Activated CD4-positive, alpha-beta T cell treated with anti-CD3 and anti-CD28 coated beads for 36 hours (primary cell): ENCODE data around the gene ZNF442. TPM values are rescaled to one million over a fixed set of nuclear protein-coding genes. Genes with fewer than 3 reads are reported as not detected.
"Not testable (repeated sequence)": the region's sequence is repeated elsewhere in the genome, so short reads cannot be mapped to it uniquely, and the experiment has no call there.

Source experiments
- ATAC-seq: fragments of 200-7000 bp; cut with Tn5 transposase; one replicate; pipeline ENCODE4 v1.10.0; 2021; ENCODE audit warnings: mild to moderate bottlenecking, moderate library complexity
- CTCF ChIA-PET: fragments of 350-600 bp; sonication (Branson Sonifier 250); formaldehyde crosslinking; loops from one replicate; lab custom pipeline; 2021; ENCODE audit warnings: antibody characterized with exemption; lab: Charles Lee
- POLR2A ChIA-PET: fragments of 350-600 bp; sonication (Branson Sonifier 250); formaldehyde crosslinking; loops from one replicate; lab custom pipeline; 2021; ENCODE audit warnings: antibody characterized with exemption, inconsistent platforms; lab: Charles Lee
- DNase-seq: peaks from one replicate; pipeline ENCODE4 v3.0.0-alpha.2; 2020
- H3K27ac Mint-ChIP-seq: one replicate; pipeline ENCODE4 v1.8.0; 2021; ENCODE audit warnings: mixed read lengths
- H3K27me3 Mint-ChIP-seq: one replicate; pipeline ENCODE4 v1.8.0; 2021; ENCODE audit warnings: mixed read lengths
- H3K36me3 Mint-ChIP-seq: one replicate; pipeline ENCODE4 v1.8.0; 2021; ENCODE audit warnings: low read depth, mixed read lengths
- H3K4me1 Mint-ChIP-seq: one replicate; pipeline ENCODE4 v1.8.0; 2021; ENCODE audit warnings: mixed read lengths
- H3K4me3 Mint-ChIP-seq: one replicate; pipeline ENCODE4 v1.8.0; 2021; ENCODE audit warnings: mild to moderate bottlenecking, moderate library complexity, mixed read lengths
- H3K9me3 Mint-ChIP-seq: one replicate; pipeline ENCODE4 v1.8.0; 2021; ENCODE audit warnings: low read depth, mixed read lengths
- intact Hi-C, 2 experiments: fragments of 100-400 bp; cut with DNase I in 1 of 2; cut with micrococcal nuclease in 1 of 2; formaldehyde crosslinking; loops; one replicate each; pipeline versions ENCODE4 v1.14.2 to v1.15.1; 2022 to 2024; cut with DNase I, micrococcal nuclease
- total RNA-seq, 2 experiments: library from RNA; stranded (reverse); gene quantifications; one replicate each; pipeline ENCODE4 v1.2.3, GENCODE V29; 2021

ZNF442 gene
- 1 to 10 TPM; 1.1 to 1.7 TPM for total RNA-seq

GRCh38 chr19:12365236-12366162, at the start of gene ZNF442:
Gene ZNF442 (minus strand): TSS chr19:12365683. CDS start chr19:12363631, 2,052 bp downstream.
- POLR2A ChIA-PET = interaction anchor here (0.6 to 1.6 kb wide), 6 partner anchors 32 to 614 kb away, joined by 3 to 5 read pairs (median 3); partner anchors contain the start of genes ZNF563 and ZNF799
- H3K4me3 Mint-ChIP-seq = peak within 1 kb of the TSS; percentile 93
- H3K27me3 Mint-ChIP-seq = no peaks in the 10 kb centered on the region

GRCh38 chr19:12411893-12412292, 46.4 kb upstream of the ZNF442 start:
- H3K9me3 Mint-ChIP-seq = peaks cover 15% of the 10 kb centered on the region
- ChIA-PET POLR2A (no interaction called here), CTCF (interaction anchor here (0.6 kb wide), 1 partner anchor 612 kb away, joined by 8 read pairs; no protein-coding TSS in a partner anchor)
- peaks cover 4% of the 10 kb centered on the region for H3K36me3 Mint-ChIP-seq
- H3K27me3 Mint-ChIP-seq = no peaks in the 10 kb centered on the region
- DNase-seq (no peak), ATAC-seq (no peak)
- no peak overlapping the region for H3K4me3 Mint-ChIP-seq
- H3K27ac Mint-ChIP-seq = no peak overlapping the region
- intact Hi-C loops = no loop called here
- no peaks in the 10 kb centered on the region for H3K4me1 Mint-ChIP-seq

More at GRCh38 chr19:12365236-12366162, at the start of gene ZNF442:
- H3K27ac Mint-ChIP-seq = peak within 1 kb of the TSS; percentile 79
- H3K4me1 Mint-ChIP-seq = peaks cover 18% of the 10 kb centered on the region
- intact Hi-C loops = loop anchor here (1.0 to 5.0 kb wide), 8 partner anchors 32 to 202 kb away; partner anchors contain the start of genes ZNF563 (in 2 of the 2), ZNF136 (in 1 of the 2), ZNF44 (in 1 of the 2) and ZNF443 (in 1 of the 2)
- ATAC-seq (peak; percentile 99), DNase-seq (peak; percentile 93)
- no peaks in the 10 kb centered on the region for H3K9me3 Mint-ChIP-seq
- peaks cover 2% of the 10 kb centered on the region for H3K36me3 Mint-ChIP-seq
- CTCF ChIA-PET = interaction anchor here (0.6 to 1.5 kb wide), 7 partner anchors 33 to 306 kb away, joined by 3 to 5 read pairs (median 4); partner anchors contain the start of genes ZNF563 and ZNF564

GRCh38 chr19:12400633-12401502, 35.4 kb upstream of the ZNF442 start, which contains the start of gene ZNF799:
Gene ZNF799 (minus strand): TSS chr19:12401271. CDS start chr19:12401070, 201 bp downstream.
- ATAC-seq = peak; percentile 96
- H3K27me3 Mint-ChIP-seq = no peaks in the 10 kb centered on the region

GRCh38 chr19:12399901-12400632, 34.6 kb upstream of the ZNF442 start:
- ATAC-seq (peak; percentile 35), DNase-seq (peak; percentile 48)
- intact Hi-C loops = loop anchor here in 1 of 2 experiments (2.0 kb wide), 1 partner anchor 85 kb away; the partner anchor contains the start of gene ZNF709
- H3K4me3 Mint-ChIP-seq = peak overlapping the region; percentile 86
- peaks cover 19% of the 10 kb centered on the region for H3K36me3 Mint-ChIP-seq
- POLR2A ChIA-PET = interaction anchor here (0.7 to 1.5 kb wide), 2 partner anchors 29 to 67 kb away, joined by 3 to 5 read pairs; partner anchors contain the start of gene ZNF563
- H3K27ac Mint-ChIP-seq = peak overlapping the region; percentile 58
- H3K27me3 Mint-ChIP-seq, CTCF ChIA-PET, H3K9me3 Mint-ChIP-seq: not testable (repeated sequence)
- peaks cover 13% of the 10 kb centered on the region for H3K4me1 Mint-ChIP-seq

More at GRCh38 chr19:12400633-12401502, 35.4 kb upstream of the ZNF442 start, which contains the start of gene ZNF799:
- Mint-ChIP-seq H3K36me3 (peaks cover 13% of the 10 kb centered on the region), H3K9me3 (peaks cover 5% of the 10 kb centered on the region), H3K4me3 (peak within 1 kb of the TSS; percentile 86), H3K4me1 (peaks cover 13% of the 10 kb centered on the region), H3K27ac (peak within 1 kb of the TSS; percentile 77)
- DNase-seq = peak; percentile 94
- POLR2A ChIA-PET = interaction anchor here (0.6 to 1.5 kb wide), 4 partner anchors 35 to 166 kb away, joined by 3 to 5 read pairs (median 3); partner anchors contain the start of genes ZNF442 and ZNF563
- CTCF ChIA-PET = interaction anchor here (0.6 to 1.1 kb wide), 2 partner anchors 13 to 310 kb away, joined by 3 to 4 read pairs; no protein-coding TSS in a partner anchor
- intact Hi-C loops = loop anchor here in 1 of 2 experiments (1.0 to 2.0 kb wide), 8 partner anchors 36 to 238 kb away; partner anchors contain the start of genes ZNF136, ZNF44, ZNF442 and ZNF443

GRCh38 chr19:12391148-12391547, 25.7 kb upstream of the ZNF442 start:
- peaks cover 36% of the 10 kb centered on the region for H3K9me3 Mint-ChIP-seq
- H3K27ac Mint-ChIP-seq, POLR2A ChIA-PET, ATAC-seq, CTCF ChIA-PET, H3K4me1 Mint-ChIP-seq, DNase-seq, intact Hi-C loops, H3K27me3 Mint-ChIP-seq, H3K4me3 Mint-ChIP-seq: not testable (repeated sequence)
- peaks cover 74% of the 10 kb centered on the region for H3K36me3 Mint-ChIP-seq

- CTCF ChIA-PET, POLR2A ChIA-PET, ATAC-seq: not testable (repeated sequence)
These were observed 20.9 kb upstream of the ZNF442 start for GRCh38 chr19:12386365-12386764.

GRCh38 chr19:12380444-12380737, 14.9 kb upstream of the ZNF442 start:
- DNase-seq = no peak
- Mint-ChIP-seq H3K27ac (no peak overlapping the region), H3K9me3 (peaks cover 49% of the 10 kb centered on the region), H3K4me3 (no peak overlapping the region), H3K4me1 (no peaks in the 10 kb centered on the region), H3K36me3 (peaks cover 42% of the 10 kb centered on the region), H3K27me3 (no peaks in the 10 kb centered on the region)
- intact Hi-C loops = no loop called here
- no peak for ATAC-seq
- POLR2A ChIA-PET = no interaction called here
- CTCF ChIA-PET = no interaction called here

More at GRCh38 chr19:12386365-12386764, 20.9 kb upstream of the ZNF442 start:
- H3K4me3 Mint-ChIP-seq, H3K27ac Mint-ChIP-seq, H3K4me1 Mint-ChIP-seq, intact Hi-C loops, H3K27me3 Mint-ChIP-seq, DNase-seq: not testable (repeated sequence)
- Mint-ChIP-seq H3K9me3 (peaks cover 27% of the 10 kb centered on the region), H3K36me3 (peaks cover 55% of the 10 kb centered on the region)

GRCh38 chr19:12379732-12380443, 14.4 kb upstream of the ZNF442 start:
- Mint-ChIP-seq H3K27me3 (no peaks in the 10 kb centered on the region), H3K4me1 (no peaks in the 10 kb centered on the region), H3K4me3 (no peak overlapping the region), H3K36me3 (peaks cover 44% of the 10 kb centered on the region), H3K27ac (no peak overlapping the region), H3K9me3 (peaks cover 51% of the 10 kb centered on the region)
- DNase-seq (no peak), ATAC-seq (no peak)
- ChIA-PET POLR2A (no interaction called here), CTCF (no interaction called here)
- intact Hi-C loops = no loop called here

GRCh38 chr19:12374026-12374425, 8.5 kb upstream of the ZNF442 start:
- H3K9me3 Mint-ChIP-seq = peaks cover 24% of the 10 kb centered on the region
- POLR2A ChIA-PET = no interaction called here

More at GRCh38 chr19:12374026-12374425, 8.5 kb upstream of the ZNF442 start:
- ATAC-seq = no peak
- no peak for DNase-seq
- no peak overlapping the region for H3K4me3 Mint-ChIP-seq
- no peaks in the 10 kb centered on the region for H3K4me1 Mint-ChIP-seq
- H3K27me3 Mint-ChIP-seq = no peaks in the 10 kb centered on the region
- intact Hi-C loops = no loop called here
- no peak overlapping the region for H3K27ac Mint-ChIP-seq
- CTCF ChIA-PET = no interaction called here
- peaks cover 11% of the 10 kb centered on the region for H3K36me3 Mint-ChIP-seq
